Measurements from ENCODE around the gene OBSL1.

DNA sequence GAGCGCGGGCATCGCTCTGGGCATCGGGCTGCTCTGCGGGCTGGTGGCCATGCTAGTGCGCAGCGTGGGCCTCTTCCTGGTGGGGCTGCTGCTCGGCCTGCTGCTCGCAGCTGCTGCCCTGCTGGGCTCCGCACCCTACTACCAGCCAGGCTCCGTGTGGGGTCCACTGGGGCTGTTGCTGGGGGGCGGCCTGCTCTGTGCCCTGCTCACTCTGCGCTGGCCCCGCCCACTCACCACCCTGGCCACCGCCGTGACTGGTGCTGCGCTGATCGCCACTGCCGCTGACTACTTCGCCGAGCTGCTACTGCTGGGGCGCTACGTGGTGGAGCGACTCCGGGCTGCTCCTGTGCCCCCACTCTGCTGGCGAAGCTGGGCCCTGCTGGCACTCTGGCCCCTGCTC, 23.7 kb downstream of the OBSL1 start:
- TF ChIP-seq POLR2A (IDR thresholded peaks at IDR 0.05; ENCODE audit: low read depth, low read length): no peak
- TF ChIP-seq TAF1 (IDR thresholded peaks at IDR 0.05; ENCODE audit: borderline replicate concordance, low read depth, low read length): no peak
